Bronchial epithelial cell (primary cell): ENCODE data around the gene IPO5. TPM values are rescaled to one million over a fixed set of nuclear protein-coding genes. Genes with fewer than 3 reads are reported as not detected.

Experiments
- DNase-seq: peaks from one replicate; pipeline ENCODE4 v3.0.0-alpha.2; 2010; ENCODE audit warnings: low read depth
- FAIRE-seq: peaks from 2 replicates; lab custom pipeline; 2011; peaks lifted over from hg19 to GRCh38; lab: Jason Lieb, UNC
- H3K27me3 ChIP-seq: 2 replicates; pipeline ENCODE4 v1.5.1; 2011; ENCODE audit warnings: low read length; ENCODE audit not compliant: control insufficient read depth, insufficient read depth
- H3K36me3 ChIP-seq: 2 replicates; pipeline ENCODE4 v1.5.1; 2011; ENCODE audit warnings: low read length; ENCODE audit not compliant: control insufficient read depth, insufficient read depth
- H3K4me3 ChIP-seq: 2 replicates; pipeline ENCODE4 v1.5.1; 2011; ENCODE audit warnings: mild to moderate bottlenecking, low read depth, low read length, control low read depth
- total RNA-seq: library from RNA; depleted of rRNA; stranded (reverse); fragments of >200 nt; gene quantifications from 2 replicates; pipeline ENCODE4 v1.2.1, GENCODE V29; 2014
- TF ChIP-seq, protein P1 (sequence below): IDR thresholded peaks from 2 replicates; pipeline ENCODE4 v1.5.1; 2011; ENCODE audit warnings: mild to moderate bottlenecking, moderate library complexity, low read length, control low read depth, inconsistent platforms; ENCODE audit not compliant: insufficient read depth, severe bottlenecking

Gene IPO5
- total RNA-seq, 1 donor from 2014 or later, result 112 TPM

DNA sequence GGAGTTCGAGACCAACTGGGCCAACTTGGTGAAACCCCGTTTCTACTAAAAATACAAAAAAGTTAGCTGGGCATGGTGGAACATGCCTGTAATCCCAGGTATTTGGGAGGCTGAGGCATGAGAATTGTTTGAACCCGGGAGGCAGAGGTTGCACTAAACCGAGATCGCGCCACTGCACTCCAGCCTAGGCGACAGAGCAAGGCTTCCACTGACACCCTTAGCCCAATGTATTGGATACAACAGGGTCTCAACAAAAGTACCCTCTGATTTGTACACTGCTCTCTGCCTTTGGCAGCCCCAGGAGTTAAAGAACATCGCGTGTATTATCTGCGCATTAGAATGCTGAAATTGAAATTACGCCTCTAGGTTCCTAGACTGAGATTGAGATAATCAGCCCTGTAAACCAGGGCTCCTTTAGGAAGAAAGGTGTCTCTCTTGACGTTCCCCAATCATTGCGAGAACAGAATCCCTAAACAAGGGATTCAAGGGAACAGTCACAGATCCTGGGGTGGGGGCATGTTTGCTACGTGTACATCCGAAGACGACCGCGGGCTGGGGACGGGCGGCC is 21.9 kb downstream of the IPO5 start:
- DNase-seq, result peak; percentile 36
- TF ChIP-seq, protein P1, sequence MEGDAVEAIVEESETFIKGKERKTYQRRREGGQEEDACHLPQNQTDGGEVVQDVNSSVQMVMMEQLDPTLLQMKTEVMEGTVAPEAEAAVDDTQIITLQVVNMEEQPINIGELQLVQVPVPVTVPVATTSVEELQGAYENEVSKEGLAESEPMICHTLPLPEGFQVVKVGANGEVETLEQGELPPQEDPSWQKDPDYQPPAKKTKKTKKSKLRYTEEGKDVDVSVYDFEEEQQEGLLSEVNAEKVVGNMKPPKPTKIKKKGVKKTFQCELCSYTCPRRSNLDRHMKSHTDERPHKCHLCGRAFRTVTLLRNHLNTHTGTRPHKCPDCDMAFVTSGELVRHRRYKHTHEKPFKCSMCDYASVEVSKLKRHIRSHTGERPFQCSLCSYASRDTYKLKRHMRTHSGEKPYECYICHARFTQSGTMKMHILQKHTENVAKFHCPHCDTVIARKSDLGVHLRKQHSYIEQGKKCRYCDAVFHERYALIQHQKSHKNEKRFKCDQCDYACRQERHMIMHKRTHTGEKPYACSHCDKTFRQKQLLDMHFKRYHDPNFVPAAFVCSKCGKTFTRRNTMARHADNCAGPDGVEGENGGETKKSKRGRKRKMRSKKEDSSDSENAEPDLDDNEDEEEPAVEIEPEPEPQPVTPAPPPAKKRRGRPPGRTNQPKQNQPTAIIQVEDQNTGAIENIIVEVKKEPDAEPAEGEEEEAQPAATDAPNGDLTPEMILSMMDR, result no peak
- H3K36me3 ChIP-seq, result no peaks in the 10 kb centered on the region
- no peaks in the 10 kb centered on the region for H3K27me3 ChIP-seq
- peak overlapping the region; percentile 91 for H3K4me3 ChIP-seq
- FAIRE-seq, result no peak

DNA sequence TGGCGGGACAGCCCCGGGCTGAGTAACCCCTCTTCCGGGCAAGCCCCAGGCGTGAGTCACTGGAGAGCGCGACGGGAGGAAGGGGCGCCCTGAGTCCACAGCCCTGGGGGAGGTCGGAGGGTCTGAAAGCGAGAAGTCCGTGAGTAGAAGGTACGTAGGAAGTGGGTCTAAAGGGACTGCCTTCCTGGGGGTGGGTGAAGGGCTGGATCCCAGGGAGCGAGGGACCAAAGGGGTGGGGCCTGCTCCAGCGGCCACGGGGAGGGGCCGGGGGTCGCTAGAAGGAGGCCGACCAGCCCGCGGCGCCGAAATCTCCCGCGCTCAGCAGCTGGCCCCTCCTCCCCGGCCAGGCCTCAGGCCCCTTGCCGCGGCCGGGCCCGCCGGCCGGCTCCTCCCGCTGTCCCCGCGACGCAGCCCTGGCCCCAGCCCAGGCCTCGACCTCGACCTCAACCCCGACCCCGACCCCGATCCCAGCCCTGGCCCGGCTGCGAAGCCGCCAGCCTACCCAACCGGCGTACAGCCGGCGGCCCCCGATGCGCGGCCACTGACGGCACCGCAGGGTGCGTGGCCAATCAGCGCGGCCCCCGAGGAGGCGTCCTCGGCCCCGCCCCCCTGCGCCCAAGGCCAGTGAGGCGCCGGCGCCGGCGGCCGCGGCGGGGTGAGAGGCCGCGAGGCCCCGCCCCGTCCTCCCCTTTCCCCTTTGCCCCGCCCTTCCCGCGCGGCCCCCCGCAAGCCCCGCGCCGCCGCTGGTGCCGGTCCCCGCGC is 22.6 kb downstream of the IPO5 start:
- no peaks in the 10 kb centered on the region for H3K27me3 ChIP-seq
- FAIRE-seq (no peak), DNase-seq (peak; percentile 54)
- H3K4me3 ChIP-seq, result peak overlapping the region; percentile 91
- TF ChIP-seq, protein P1, result no peak
- H3K36me3 ChIP-seq, result no peaks in the 10 kb centered on the region

DNA sequence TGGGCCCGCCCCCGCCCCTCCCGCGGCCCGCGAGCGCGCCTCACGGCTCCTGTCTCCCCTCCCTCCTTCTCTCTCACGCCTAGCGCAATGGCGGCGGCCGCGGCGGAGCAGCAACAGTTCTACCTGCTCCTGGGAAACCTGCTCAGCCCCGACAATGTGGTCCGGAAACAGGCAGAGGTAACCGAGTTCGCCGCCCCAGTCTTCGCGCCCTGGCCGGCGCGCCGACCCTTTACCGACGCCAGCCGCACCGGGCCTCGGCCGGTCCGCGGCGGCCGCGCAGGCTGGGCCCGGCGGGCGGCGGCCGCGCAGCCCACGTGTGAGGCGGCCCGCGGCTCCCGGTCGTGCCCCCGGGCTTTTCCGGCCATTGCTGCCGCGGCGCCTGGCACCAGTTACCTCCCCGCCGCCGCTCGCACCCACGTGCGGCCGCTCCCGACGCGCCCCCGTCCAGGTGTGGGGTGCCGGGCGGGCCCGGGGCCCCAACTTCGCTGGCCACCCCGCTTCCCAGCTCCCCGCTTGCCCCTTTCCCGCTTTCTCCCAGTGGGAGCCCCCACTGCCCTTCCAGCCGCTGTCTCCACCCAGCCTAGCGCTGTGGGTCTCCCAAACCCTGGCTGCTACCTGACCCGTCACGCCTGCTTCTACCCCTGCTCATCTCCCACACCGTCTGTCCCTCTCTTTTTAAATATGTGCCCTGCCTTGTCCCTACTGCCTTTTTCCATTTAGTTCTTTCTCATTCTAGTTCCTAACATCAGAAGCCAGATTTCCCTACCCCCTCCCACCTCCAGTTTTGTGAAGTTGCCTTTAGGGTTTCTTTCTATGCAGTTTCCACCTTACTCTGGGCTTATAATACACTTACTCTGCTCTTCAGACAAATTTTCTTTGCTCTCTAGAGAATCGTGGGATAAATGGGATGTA is 23.4 kb downstream of the IPO5 start:
- FAIRE-seq, result no peak
- Histone ChIP-seq H3K27me3 (no peaks in the 10 kb centered on the region), H3K36me3 (no peaks in the 10 kb centered on the region), H3K4me3 (peak overlapping the region; percentile 91)
- TF ChIP-seq, protein P1, result no peak
- DNase-seq, result peak; percentile 20

DNA sequence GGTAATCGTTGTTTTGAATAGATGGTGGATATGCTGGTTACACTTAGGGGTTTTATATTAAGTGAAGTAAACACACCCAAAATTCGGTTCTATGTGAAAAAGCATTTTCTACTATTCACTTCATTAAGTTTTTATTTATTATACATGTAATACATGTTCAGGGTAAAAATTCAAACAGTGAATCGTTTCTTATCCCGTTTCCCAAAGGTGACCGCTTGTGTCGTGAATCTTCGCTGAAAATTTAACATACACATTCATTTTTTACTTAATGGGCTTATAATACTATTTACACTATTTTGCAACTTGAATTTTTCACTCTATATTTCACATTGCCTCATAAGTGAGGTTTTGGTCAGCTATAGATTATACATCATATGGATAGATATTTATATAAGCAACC is 24.5 kb downstream of the IPO5 start:
- DNase-seq (no peak), FAIRE-seq (no peak)
- Histone ChIP-seq H3K27me3 (no peaks in the 10 kb centered on the region), H3K36me3 (peaks cover 1% of the 10 kb centered on the region), H3K4me3 (no peak overlapping the region)
- TF ChIP-seq, protein P1, result no peak

DNA sequence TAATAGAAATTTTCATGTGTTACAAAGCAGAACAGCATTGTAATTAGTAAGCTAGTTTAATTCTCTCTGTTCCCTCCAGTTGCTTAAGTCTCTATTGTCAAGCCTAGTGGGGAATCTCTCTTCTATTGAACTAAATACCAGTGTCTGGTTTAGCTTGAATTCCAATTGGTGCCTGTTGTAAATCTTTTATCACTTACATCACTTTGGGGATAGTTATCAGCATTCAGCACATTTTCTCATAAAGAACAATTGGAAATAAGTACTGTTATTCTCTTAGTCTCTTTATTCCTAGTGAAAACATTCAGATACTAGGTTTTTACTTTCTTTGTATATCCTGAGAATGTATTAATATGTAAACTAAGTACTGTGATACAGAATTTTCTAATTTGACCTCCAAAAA is 25.2 kb downstream of the IPO5 start:
- H3K4me3 ChIP-seq, result no peak overlapping the region
- H3K27me3 ChIP-seq, result no peaks in the 10 kb centered on the region
- TF ChIP-seq, protein P1, result no peak
- DNase-seq, result no peak
- H3K36me3 ChIP-seq, result peaks cover 1% of the 10 kb centered on the region
- FAIRE-seq, result no peak
